B cell (primary cell): ENCODE data around the gene LILRA2. TPM values are rescaled to one million over a fixed set of nuclear protein-coding genes. Genes with fewer than 3 reads are reported as not detected.
A peak's percentile ranks its signal among the peaks of the same experiment; 100 is the strongest.
"Not testable (repeated sequence)": the region's sequence is repeated elsewhere in the genome, so short reads cannot be mapped to it uniquely, and the experiment has no call there.

Experiments used
- ATAC-seq: fragments of 200-7000 bp; cut with Tn5 transposase; one replicate; pipeline ENCODE4 v1.10.0; 2021; ENCODE audit warnings: low read depth, mild to moderate bottlenecking, moderate number of reproducible peaks, moderate library complexity
- CTCF ChIA-PET: fragments of 350-600 bp; sonication (Branson Sonifier 250); formaldehyde crosslinking; loops from one replicate; lab custom pipeline; 2021; ENCODE audit warnings: antibody characterized with exemption, inconsistent platforms; lab: Charles Lee
- POLR2A ChIA-PET: fragments of 350-600 bp; sonication (Branson Sonifier 250); formaldehyde crosslinking; loops from one replicate; lab custom pipeline; 2021; ENCODE audit warnings: antibody characterized with exemption; lab: Charles Lee
- DNase-seq: peaks from one replicate; pipeline ENCODE4 v3.0.0; 2013
- H2AFZ ChIP-seq: 2 replicates; pipeline ENCODE4 v1.6.1; 2012; ENCODE audit warnings: mild to moderate bottlenecking, low read depth, low read length; ENCODE audit not compliant: insufficient read depth, poor library complexity, severe bottlenecking
- H3K27ac ChIP-seq, 2 donors: 1 replicate in 1 of 2; 2 replicates in 1 of 2; pipeline ENCODE4 v1.5.1; 2012 to 2013; ENCODE audit warnings: low read length in 2 of 2, mild to moderate bottlenecking in 2 of 2, moderate library complexity in 1 of 2
- H3K27me3 ChIP-seq, 4 experiments: fragments of 200-600 bp in 1 of 4; sonication (generic) in 1 of 4; replicated peaks in 1 of 4; 1 replicate in 2 of 4; 2 replicates in 2 of 4; pipeline versions ENCODE4 v1.6.1 to v1.7.0; 2013 to 2016; ENCODE audit warnings: low read length in 3 of 4, mild to moderate bottlenecking in 2 of 4, mixed read lengths in 1 of 4, moderate library complexity in 1 of 4; ENCODE audit not compliant: insufficient read depth in 4 of 4, control insufficient read depth in 3 of 4; ENCODE audit errors: control extremely low read depth in 1 of 4
- H3K36me3 ChIP-seq, 2 experiments: replicated peaks in 1 of 2; 1 replicate in 1 of 2; 2 replicates in 1 of 2; pipeline versions ENCODE4 v1.6.1 to v1.7.1; 2013; ENCODE audit warnings: low read length in 1 of 2; ENCODE audit not compliant: insufficient read depth in 2 of 2, control insufficient read depth in 1 of 2; ENCODE audit errors: control extremely low read depth in 1 of 2, extremely low read depth in 1 of 2
- H3K4me1 ChIP-seq, 2 donors: fragments of 200-600 bp in 1 of 2; sonication (generic) in 1 of 2; 1 replicate in 1 of 2; 2 replicates in 1 of 2; pipeline versions ENCODE4 v1.5.1 to v1.6.1; 2013 to 2017; ENCODE audit warnings: low read length in 2 of 2; ENCODE audit not compliant: control insufficient read depth in 2 of 2, insufficient read depth in 2 of 2
- H3K4me2 ChIP-seq: replicated peaks from 2 replicates; pipeline ENCODE3; 2012; ENCODE audit warnings: mild to moderate bottlenecking, low read depth, low read length; ENCODE audit not compliant: poor library complexity, severe bottlenecking
- H3K4me3 ChIP-seq, 5 experiments: fragments of 200-600 bp in 1 of 5; sonication (generic) in 1 of 5; 1 replicate in 3 of 5; 2 replicates in 2 of 5; pipeline versions ENCODE4 v1.5.1 to v1.7.0; 2011 to 2016; ENCODE audit warnings: low read length in 4 of 5, mild to moderate bottlenecking in 4 of 5, low read depth in 2 of 5, control low read depth in 1 of 5, moderate library complexity in 1 of 5; ENCODE audit not compliant: insufficient read depth in 1 of 5; ENCODE audit errors: control extremely low read depth in 1 of 5, extremely low read depth in 1 of 5
- H3K79me2 ChIP-seq: fragments of 200-600 bp; sonication (generic); one replicate; pipeline ENCODE4 v1.6.0; 2016; ENCODE audit warnings: low read length; ENCODE audit not compliant: control insufficient read depth, insufficient read depth
- H3K9ac ChIP-seq: fragments of 200-600 bp; sonication (generic); 2 replicates; pipeline ENCODE4 v1.6.1; 2017; ENCODE audit warnings: mild to moderate bottlenecking, low read length, moderate library complexity
- H3K9me3 ChIP-seq, 3 donors: one replicate each; pipeline versions ENCODE4 v1.6.1 to v1.7.1; 2013; ENCODE audit warnings: low read length in 2 of 3; ENCODE audit not compliant: control insufficient read depth in 2 of 3, insufficient read depth in 1 of 3; ENCODE audit errors: control extremely low read depth in 1 of 3
- H4K20me1 ChIP-seq: 2 replicates; pipeline ENCODE4 v1.6.0; 2012; ENCODE audit warnings: mild to moderate bottlenecking, low read length; ENCODE audit not compliant: insufficient read depth, control insufficient read depth, poor library complexity, severe bottlenecking
- H3K27ac Mint-ChIP-seq: one replicate; pipeline ENCODE4 v1.8.0; 2021; ENCODE audit warnings: mixed read lengths
- H3K27me3 Mint-ChIP-seq: one replicate; pipeline ENCODE4 v1.8.0; 2021; ENCODE audit warnings: mixed read lengths
- H3K4me1 Mint-ChIP-seq: one replicate; pipeline ENCODE4 v1.8.0; 2021; ENCODE audit warnings: mixed read lengths
- H3K4me3 Mint-ChIP-seq: one replicate; pipeline ENCODE4 v1.8.0; 2021; ENCODE audit warnings: mixed read lengths
- H3K9me3 Mint-ChIP-seq: one replicate; pipeline ENCODE4 v1.8.0; 2022; ENCODE audit warnings: mixed read lengths; ENCODE audit not compliant: insufficient read depth
- CTCF ChIP-seq: fragments of 200-600 bp; IDR thresholded peaks from one replicate; pipeline ENCODE4 v1.8.0; 2022; ENCODE audit warnings: antibody characterized with exemption, mild to moderate bottlenecking
- EZH2 ChIP-seq: IDR thresholded peaks from 2 replicates; pipeline ENCODE4 v1.6.1; 2012; ENCODE audit warnings: borderline replicate concordance, low read depth, mild to moderate bottlenecking, moderate library complexity, low read length; ENCODE audit not compliant: insufficient read depth, poor library complexity, severe bottlenecking
- WGBS: methylation state at CpG from one replicate; pipeline ENCODE4 v1.1.5; 2013; ENCODE audit warnings: missing lambda C conversion rate; ENCODE audit not compliant: insufficient coverage; 5-methylcytosine and 5-hydroxymethylcytosine counted together
- intact Hi-C: fragments of 100-400 bp; cut with micrococcal nuclease; formaldehyde crosslinking; loops from one replicate; pipeline ENCODE4 v1.10.0; 2022
- polyA plus RNA-seq: library from polyadenylated mRNA; depleted of rRNA; stranded (reverse); fragments of >200 nt; gene quantifications from 2 replicates; pipeline ENCODE4 v1.2.3, GENCODE V29; 2012
- total RNA-seq, 2 donors: library from RNA; stranded (reverse); fragments of 120-200 nt in 1 of 2; gene quantifications; 1 replicate in 1 of 2; 2 replicates in 1 of 2; pipeline versions ENCODE4 v1.2.3 to v1.2.4, GENCODE V29; 2013 to 2022

Gene LILRA2
- total and polyA plus RNA-seq, 2 donors (not counting 1 experiment from before 2014, with no cell fraction given) = 0.25 to 2.8 TPM

- Histone ChIP-seq H3K27ac (no peak overlapping the region), H3K79me2 (no peaks in the 10 kb centered on the region), H3K9me3 (peaks cover 0 to 3% (median 1%) of the 10 kb centered on the region in 3 donors), H4K20me1 (no peaks in the 10 kb centered on the region), H3K4me2 (no peak overlapping the region), H3K27me3 (no peaks in the 10 kb centered on the region), H3K4me1 (peaks cover 23 to 27% of the 10 kb centered on the region in 2 donors), H3K9ac (no peak overlapping the region), H3K36me3 (no peaks in the 10 kb centered on the region), H2AFZ (no peak overlapping the region), H3K4me3 (peak overlapping the region in 1 of 5 experiments; percentile 57)
- no peak for DNase-seq
- TF ChIP-seq CTCF = no peak
- TF ChIP-seq EZH2 = no peak
- POLR2A ChIA-PET = no interaction called here
- Mint-ChIP-seq H3K4me1 (peaks cover 23% of the 10 kb centered on the region), H3K9me3 (no peaks in the 10 kb centered on the region), H3K4me3 (no peak overlapping the region), H3K27ac (no peak overlapping the region), H3K27me3 (peaks cover 4% of the 10 kb centered on the region)
- CTCF ChIA-PET = no interaction called here
- intact Hi-C loops = no loop called here
- ATAC-seq = no peak
- WGBS = 82% methylated on average over 10 of the region's 12 CpGs
Observed at GRCh38 chr19:54574527-54575056, 1.0 kb downstream of the LILRA2 start.

- H3K27me3 Mint-ChIP-seq, DNase-seq, intact Hi-C loops, H3K4me2 ChIP-seq, H3K4me3 Mint-ChIP-seq, H3K9me3 Mint-ChIP-seq, CTCF ChIA-PET, H3K79me2 ChIP-seq, H4K20me1 ChIP-seq, H3K4me3 ChIP-seq, H3K36me3 ChIP-seq, H3K27ac ChIP-seq, ATAC-seq, H3K9me3 ChIP-seq, H2AFZ ChIP-seq, H3K9ac ChIP-seq, H3K27ac Mint-ChIP-seq, POLR2A ChIA-PET, H3K27me3 ChIP-seq: not testable (repeated sequence)
- peaks cover 23 to 27% of the 10 kb centered on the region in 2 donors for H3K4me1 ChIP-seq
- peaks cover 23% of the 10 kb centered on the region for H3K4me1 Mint-ChIP-seq
- 70% methylated on average over 5 of the region's 9 CpGs for WGBS
Observed at GRCh38 chr19:54575205-54575604, 1.6 kb downstream of the LILRA2 start.
